OCI-LY1 (cell line): ENCODE results near the gene MCTP1.

Experiments used
- CTCF ChIP-seq: fragments of 200-600 bp; sonication (generic), shearing (Covaris generic); IDR thresholded peaks from 2 replicates; pipeline ENCODE4 v1.5.1; 2017; ENCODE audit warnings: mild to moderate bottlenecking, antibody characterized with exemption, low read length, moderate library complexity, mixed read lengths
- EZH2 ChIP-seq: fragments of 200-600 bp; sonication (generic), shearing (Covaris generic); IDR thresholded peaks from 2 replicates; pipeline ENCODE4 v1.8.0; 2017; ENCODE audit warnings: borderline replicate concordance, mixed run types, mild to moderate bottlenecking, antibody characterized with exemption, low read length, moderate library complexity, mixed read lengths

GRCh38 chr5:94832685-94833084 is 452.2 kb downstream of the MCTP1 start:
- TF ChIP-seq CTCF (no peak; the same call in 1 of the 2 replicates), EZH2 (no peak)
